Mucosa of descending colon (tissue), 3 donors: ENCODE results near the gene SLC6A12. TPM values are rescaled to one million over a fixed set of nuclear protein-coding genes. Genes with fewer than 3 reads are reported as not detected.
A peak's percentile ranks its signal among the peaks of the same experiment; 100 is the strongest.

Experiments used
- ATAC-seq: fragments of 200-7000 bp; cut with Tn5 transposase; one replicate; pipeline ENCODE4 v1.9.1; 2020; ENCODE audit warnings: mild to moderate bottlenecking, moderate library complexity
- DNase-seq, 3 donors: peaks; one replicate each; pipeline ENCODE4 v3.0.0-alpha.2; 2020
- H3K36me3 ChIP-seq: fragments of 200-600 bp; one replicate; pipeline ENCODE4 v1.8.0; 2021; ENCODE audit warnings: low read depth, mild to moderate bottlenecking
- H3K4me1 ChIP-seq: fragments of 200-600 bp; one replicate; pipeline ENCODE4 v1.8.0; 2021; ENCODE audit warnings: low read depth, mild to moderate bottlenecking
- H3K4me3 ChIP-seq: fragments of 200-600 bp; one replicate; pipeline ENCODE4 v1.8.0; 2021; ENCODE audit warnings: mild to moderate bottlenecking
- H3K9me3 ChIP-seq: fragments of 200-600 bp; one replicate; pipeline ENCODE4 v1.8.0; 2021; ENCODE audit warnings: mild to moderate bottlenecking
- CTCF ChIP-seq: fragments of 200-600 bp; IDR thresholded peaks from one replicate; pipeline ENCODE4 v1.8.0; 2022; ENCODE audit warnings: antibody characterized with exemption, mild to moderate bottlenecking
- intact Hi-C, 2 donors: fragments of 100-400 bp; cut with DNase I in 1 of 2; cut with micrococcal nuclease in 1 of 2; formaldehyde crosslinking; loops; one replicate each; pipeline versions ENCODE4 v1.11.0 to v1.11.1; 2022; cut with DNase I, micrococcal nuclease
- total RNA-seq, 3 donors: library from RNA; stranded (reverse); fragmentation: NEBNext Ultra II Directional in 2 of 3; extraction: Animal tissue kit (Norgen Biotek cat#: 25700) in 2 of 3; gene quantifications; one replicate each; pipeline versions ENCODE4 v1.2.1 to v1.2.4, GENCODE V29; 2021 to 2023
- donor health status: DM: no; HTN: no; CAD: no; lungs with moderate emphysema.
- donor health status: DM: no; HTN: no; CAD: no.
- donor health status: DM: no; HTN: yes; CAD: no.

Gene SLC6A12
- total RNA-seq, 3 donors from 2014 or later = 1.3 to 5.1 TPM; not detected in 1

GRCh38 chr12:145369-145960 is 68.5 kb downstream of the SLC6A12 start:
- no peak for TF ChIP-seq CTCF

GRCh38 chr12:144650-145284 is 69.2 kb downstream of the SLC6A12 start:
- Histone ChIP-seq H3K4me3 (no peak overlapping the region), H3K4me1 (peaks cover 10% of the 10 kb centered on the region), H3K36me3 (no peaks in the 10 kb centered on the region), H3K9me3 (no peaks in the 10 kb centered on the region)
- DNase-seq (peak in 1 of 3 donors; percentile 49), ATAC-seq (peak; percentile 84)
- no peak for TF ChIP-seq CTCF
- intact Hi-C loops = no loop called here

More at GRCh38 chr12:145369-145960, 68.5 kb downstream of the SLC6A12 start:
- H3K4me1 ChIP-seq = peaks cover 10% of the 10 kb centered on the region
- no peak overlapping the region for H3K4me3 ChIP-seq
- no peaks in the 10 kb centered on the region for H3K9me3 ChIP-seq
- DNase-seq = no peak
- ATAC-seq = no peak
- intact Hi-C loops = no loop called here
- no peaks in the 10 kb centered on the region for H3K36me3 ChIP-seq

GRCh38 chr12:143964-144649 is 69.8 kb downstream of the SLC6A12 start:
- Histone ChIP-seq H3K36me3 (no peaks in the 10 kb centered on the region), H3K9me3 (no peaks in the 10 kb centered on the region), H3K4me3 (no peak overlapping the region), H3K4me1 (peaks cover 10% of the 10 kb centered on the region)
- intact Hi-C loops = no loop called here
- ATAC-seq (peak; percentile 94), DNase-seq (peak; percentile 73 to 77 (median 75))
- TF ChIP-seq CTCF = no peak

GRCh38 chr12:140162-140561 is 73.8 kb downstream of the SLC6A12 start:
- no peak for ATAC-seq
- Histone ChIP-seq H3K4me3 (no peak overlapping the region), H3K9me3 (no peaks in the 10 kb centered on the region)

More at GRCh38 chr12:140162-140561, 73.8 kb downstream of the SLC6A12 start:
- no peaks in the 10 kb centered on the region for H3K36me3 ChIP-seq
- intact Hi-C loops = no loop called here
- no peak for DNase-seq
- TF ChIP-seq CTCF = no peak
- peaks cover 10% of the 10 kb centered on the region for H3K4me1 ChIP-seq

Other genes with a start within 250 kb of the SLC6A12 start
- 1 to 10 TPM in 2 of 3 donors, under 1 TPM in 1; 0.23 to 2.3 (median 1.1) TPM for gene IQSEC3, start 147.4 kb downstream of the SLC6A12 start, total RNA-seq
- gene SLC6A13, start 48.7 kb upstream of the SLC6A12 start, total RNA-seq = not detected
- 10 to 100 TPM; 54.6 to 76.2 (median 74.9) TPM for gene KDM5A, start 175.2 kb upstream of the SLC6A12 start, total RNA-seq
- 1 to 10 TPM; 8.2 to 8.5 (median 8.4) TPM for gene CCDC77, start 187.5 kb upstream of the SLC6A12 start, total RNA-seq
- gene B4GALNT3, start 245.8 kb upstream of the SLC6A12 start, total RNA-seq = 100 to 1,000 TPM in 1 of 3 donors, 10 to 100 TPM in 2; 62.9 to 134 (median 94.9) TPM